HG03575 (cell line): ENCODE measurements around the gene ATF6.
A peak's percentile ranks its signal among the peaks of the same experiment; 100 is the strongest.

Experiments used
- ATAC-seq: cut with Tn5 transposase; IDR thresholded peaks from one replicate; pipeline ENCODE4 v1.9.1; 2021; ENCODE audit not compliant: unreplicated experiment, insufficient number of reproducible peaks, low FRiP score; ENCODE audit errors: extremely low read depth

Gene ATF6

DNA sequence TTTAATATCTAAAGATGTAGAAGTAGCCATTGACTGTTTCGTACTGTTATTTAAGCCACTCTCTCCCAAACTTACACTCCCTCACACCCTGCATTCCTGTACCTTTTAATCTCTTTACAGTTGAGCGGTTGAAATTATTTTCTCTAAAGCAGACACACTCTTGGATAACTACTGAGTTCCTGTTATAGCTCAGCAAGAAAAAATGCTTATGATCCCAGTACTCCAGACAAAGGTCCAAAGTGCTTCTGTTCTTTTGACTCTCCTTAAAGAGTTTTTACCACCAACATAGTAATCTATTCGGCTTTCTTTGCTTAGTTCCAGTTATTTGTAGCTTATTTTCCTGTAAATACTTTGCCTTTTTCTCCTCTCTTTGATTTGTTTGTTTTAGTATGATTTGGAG lies 100.1 kb downstream of the ATF6 start:
- no peak for ATAC-seq

DNA sequence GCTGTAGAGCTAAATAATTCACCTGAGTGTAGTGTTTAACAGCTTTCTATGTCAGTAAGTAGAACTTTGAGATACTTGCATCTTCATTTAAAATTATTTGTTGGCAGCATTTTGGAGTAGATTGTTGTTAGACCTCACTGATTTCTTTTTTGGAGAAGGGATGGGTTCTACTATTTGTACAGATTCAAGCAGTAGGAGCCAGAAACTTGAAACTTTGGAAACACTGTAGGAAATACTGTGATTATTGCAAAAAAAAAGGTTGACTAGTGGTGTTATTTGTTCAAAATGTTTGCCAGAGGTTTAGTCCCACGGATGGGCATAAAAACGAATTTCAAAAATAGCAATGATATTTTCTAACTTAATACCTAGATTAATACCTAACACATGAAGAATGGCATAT lies 102.7 kb downstream of the ATF6 start:
- no peak for ATAC-seq

DNA sequence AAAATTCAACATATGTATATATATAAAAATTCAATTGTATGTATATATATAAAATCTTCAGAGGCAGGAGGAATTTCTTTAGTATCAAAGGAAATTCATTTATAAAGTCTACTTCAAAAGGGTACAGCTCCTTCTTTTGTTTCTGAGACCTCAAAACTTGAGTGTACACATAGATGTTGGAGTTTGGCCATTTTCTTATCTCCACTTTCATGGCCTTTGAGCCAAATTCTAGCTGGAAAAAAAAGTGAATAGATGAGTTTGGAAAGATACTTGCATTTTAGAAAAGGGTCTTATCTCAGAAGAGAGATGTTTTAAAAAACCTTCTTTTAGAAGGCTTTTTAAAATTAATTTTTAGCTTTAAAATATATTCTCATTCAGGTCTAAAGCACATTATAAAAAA lies 103.2 kb downstream of the ATF6 start:
- no peak for ATAC-seq

DNA sequence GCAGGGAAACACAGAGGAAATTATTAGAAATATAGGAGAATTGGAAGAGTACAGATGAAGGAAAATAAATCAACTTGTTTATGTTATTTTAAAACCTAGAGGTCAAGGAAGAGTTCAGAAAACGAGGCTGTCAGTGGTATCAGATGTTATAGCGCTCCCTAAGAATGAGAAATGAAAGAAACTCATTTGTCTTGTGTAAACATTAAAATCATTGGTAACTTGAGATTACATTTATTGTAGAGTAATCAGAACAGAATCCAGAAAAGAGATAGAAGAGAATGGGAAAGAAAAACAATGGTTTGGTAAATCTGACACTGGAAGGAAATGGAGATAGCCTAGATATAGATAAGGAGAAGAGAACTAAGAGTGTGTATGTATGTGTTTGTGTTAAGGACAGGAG lies 106.4 kb downstream of the ATF6 start:
- no peak for ATAC-seq

DNA sequence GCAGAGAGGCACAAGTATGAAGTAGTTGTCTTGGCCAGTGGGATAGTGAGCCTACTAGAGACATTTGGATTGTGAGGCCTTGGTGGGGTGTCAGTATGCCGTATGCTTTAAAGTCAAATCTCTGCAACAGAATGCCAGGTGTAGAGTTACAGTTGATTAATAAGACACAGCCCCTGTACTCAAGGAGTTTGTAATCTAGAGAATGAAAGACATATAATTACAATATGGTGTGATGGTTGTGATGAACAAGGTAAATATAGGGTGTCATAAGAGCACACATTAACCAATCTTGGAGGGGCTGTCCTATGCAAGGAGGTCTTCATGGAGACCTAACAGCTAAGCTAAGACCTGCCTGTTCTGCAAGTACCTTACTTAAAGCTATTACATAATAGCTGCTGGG lies 113.1 kb downstream of the ATF6 start:
- ATAC-seq: no peak

DNA sequence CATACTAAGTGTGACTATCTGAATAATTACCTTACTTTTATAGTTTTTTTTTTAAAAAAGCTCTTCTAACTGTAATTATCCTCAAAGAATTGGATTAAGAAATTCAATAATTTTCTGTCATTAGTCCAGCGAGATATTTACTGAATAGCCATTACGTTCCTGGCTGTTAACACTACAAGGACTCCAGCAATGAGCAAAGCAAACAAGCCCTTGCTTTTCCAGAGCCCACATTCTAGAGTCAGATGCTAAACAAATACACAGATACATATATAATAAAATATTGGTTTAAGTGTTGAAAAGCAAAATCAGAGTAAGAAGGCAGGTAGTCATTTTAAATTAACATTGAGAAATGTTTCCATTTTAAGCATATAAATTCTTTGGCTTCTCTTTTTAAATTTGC lies 118.4 kb downstream of the ATF6 start:
- no peak for ATAC-seq

DNA sequence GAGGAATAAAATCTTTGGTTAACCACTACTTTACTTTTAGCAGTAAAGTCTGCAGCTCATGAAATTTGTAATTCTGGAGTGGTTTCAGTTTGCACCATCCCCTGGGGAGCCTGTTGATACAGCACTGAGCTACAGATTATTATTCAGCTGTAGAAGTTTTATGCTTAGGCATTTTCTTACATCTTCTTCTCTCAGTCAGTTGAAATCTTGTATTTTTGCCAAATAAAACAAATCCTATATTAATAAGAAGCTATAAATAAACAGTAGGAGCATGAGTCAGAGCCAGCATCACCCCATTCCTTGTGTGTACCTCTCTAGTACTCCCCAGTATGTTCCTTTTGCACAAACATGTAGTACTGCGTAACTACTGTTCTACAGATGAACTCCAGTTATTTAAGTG lies 118.9 kb downstream of the ATF6 start:
- no peak for ATAC-seq

DNA sequence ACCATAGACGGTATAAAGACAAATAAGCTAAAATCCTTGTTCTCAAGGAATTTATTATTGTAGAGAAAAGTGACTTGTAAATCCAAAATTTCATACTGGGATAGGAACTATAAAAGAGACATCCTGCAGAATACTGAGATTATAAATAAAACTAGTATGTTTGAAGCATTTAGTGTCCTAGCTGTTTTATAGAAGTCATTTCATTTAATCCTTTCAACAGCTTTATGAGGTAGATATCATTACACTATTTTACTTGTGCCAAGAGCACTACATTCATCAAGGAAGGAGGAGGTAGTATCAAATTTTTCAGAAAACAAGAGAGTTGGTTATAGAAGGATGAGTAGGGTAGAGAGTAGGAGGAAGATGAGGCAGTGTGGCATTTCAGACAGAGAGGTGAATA lies 119.6 kb downstream of the ATF6 start:
- ATAC-seq: no peak

DNA sequence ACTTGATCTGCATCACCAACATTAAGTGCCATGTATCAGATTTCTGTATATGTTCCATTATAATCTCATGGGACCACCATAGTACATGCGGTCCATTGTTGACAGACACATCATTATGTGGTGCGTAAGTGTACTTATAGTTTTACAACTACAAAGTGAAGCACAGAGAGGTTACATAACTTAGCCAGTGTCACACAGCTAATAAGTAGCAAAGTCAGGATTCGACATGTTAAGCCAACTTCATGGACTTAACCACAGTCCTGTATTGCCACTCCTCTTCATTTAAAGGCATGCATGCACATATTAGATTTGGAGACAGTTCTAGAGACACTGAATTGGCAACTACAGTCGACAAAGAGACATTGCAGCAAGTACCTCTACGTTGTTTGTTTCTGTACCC lies 120.5 kb downstream of the ATF6 start:
- no peak for ATAC-seq

DNA sequence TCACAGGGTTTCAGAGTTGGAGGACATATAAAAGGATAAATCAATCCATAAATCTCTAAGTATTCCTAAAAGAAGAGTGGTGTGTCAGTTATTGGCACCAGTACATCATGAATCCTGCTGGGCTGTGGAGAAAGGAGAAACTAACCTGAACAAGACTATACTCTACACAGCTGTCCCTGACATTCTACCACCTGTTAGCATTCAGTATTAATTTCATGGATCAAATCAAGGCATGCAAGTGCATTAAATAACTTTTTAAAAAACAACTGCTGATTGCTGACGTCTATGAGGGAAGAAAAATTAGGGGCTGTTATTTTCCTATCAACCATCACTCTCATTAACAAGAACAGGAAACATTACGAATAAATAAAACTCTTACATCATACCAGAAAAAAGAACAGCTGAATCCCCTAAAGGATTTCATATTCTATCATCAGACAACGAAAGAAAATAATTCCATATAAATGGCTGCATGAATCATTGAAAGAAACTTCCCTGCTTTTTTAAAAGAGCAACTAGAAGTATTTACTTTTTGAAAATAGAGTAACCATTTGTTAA lies 121.7 kb downstream of the ATF6 start:
- ATAC-seq: no peak

DNA sequence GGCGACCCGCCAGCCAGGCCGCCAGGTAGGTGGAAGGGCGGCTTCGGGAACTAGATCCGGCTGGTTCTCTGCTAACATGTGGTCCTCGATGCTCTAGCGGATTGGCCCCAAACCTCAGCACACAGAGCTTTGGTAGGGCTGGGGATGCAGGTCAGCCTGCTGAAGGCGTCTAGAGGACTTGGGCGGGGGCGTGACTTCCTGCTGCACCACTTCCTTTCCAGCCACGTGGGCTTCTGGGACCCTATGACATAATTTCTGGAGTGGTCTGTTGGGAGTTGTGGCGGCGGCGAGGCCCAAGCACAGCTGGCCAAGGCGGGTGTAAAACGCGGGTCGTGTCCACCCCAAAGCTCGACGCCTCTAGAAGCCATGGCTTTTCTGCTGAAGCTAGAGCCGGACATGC lies 124.5 kb downstream of the ATF6 start:
- ATAC-seq: no peak

DNA sequence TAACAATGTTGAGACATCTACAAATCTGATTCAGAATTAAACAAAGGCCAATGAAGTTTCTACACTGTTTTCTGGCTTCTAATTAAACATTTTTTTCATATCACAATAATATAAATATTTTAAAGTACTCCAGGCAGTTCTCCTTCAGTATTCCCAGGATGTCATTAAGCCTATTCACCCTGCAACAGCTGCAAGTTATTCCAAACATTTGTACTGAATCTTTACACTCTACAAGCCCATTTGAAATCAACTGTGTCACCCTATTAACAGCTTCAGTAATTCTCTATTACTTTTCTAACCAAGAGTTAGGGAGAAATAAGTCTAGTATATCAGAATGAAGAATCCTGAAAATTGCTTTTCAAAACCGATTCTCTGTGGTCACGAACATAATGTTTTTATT lies 133.0 kb downstream of the ATF6 start:
- no peak for ATAC-seq

DNA sequence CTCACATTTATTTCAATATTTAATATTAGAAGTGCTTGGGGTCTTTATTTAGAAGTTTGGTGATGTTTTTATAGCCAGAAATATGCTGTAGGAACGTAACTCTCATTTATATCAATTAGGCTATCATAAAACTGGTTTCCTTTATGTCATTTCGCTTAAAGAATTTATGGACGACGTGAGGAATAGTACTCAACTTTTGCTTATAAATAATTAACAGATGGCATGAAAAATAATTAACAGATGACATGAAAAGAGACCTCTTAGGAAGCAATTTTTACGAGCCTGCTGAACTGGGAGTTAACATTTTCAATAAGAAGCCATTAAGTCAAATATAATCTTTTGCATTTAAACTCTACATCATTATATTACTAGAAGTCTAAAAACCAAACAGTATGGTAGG lies 134.0 kb downstream of the ATF6 start:
- no peak for ATAC-seq

DNA sequence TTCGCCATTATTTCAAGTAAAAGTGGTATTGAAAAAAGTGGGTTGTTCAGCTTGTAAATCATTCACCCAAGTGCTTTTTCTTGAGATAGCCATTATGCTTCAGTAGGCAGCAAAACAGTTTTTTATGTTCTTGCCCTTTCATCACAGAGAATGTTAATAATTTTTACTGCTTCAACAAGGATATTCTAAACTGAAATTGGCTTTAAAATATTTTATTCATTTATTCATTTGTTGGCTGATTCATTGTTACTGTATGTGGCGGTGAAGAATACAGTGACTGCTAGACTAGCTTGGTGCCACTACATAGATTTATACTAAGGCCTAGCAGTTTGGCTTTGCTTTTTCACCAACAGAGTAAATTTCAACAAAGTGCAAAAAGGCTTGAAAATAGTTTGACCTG lies 136.1 kb downstream of the ATF6 start:
- ATAC-seq: no peak

DNA sequence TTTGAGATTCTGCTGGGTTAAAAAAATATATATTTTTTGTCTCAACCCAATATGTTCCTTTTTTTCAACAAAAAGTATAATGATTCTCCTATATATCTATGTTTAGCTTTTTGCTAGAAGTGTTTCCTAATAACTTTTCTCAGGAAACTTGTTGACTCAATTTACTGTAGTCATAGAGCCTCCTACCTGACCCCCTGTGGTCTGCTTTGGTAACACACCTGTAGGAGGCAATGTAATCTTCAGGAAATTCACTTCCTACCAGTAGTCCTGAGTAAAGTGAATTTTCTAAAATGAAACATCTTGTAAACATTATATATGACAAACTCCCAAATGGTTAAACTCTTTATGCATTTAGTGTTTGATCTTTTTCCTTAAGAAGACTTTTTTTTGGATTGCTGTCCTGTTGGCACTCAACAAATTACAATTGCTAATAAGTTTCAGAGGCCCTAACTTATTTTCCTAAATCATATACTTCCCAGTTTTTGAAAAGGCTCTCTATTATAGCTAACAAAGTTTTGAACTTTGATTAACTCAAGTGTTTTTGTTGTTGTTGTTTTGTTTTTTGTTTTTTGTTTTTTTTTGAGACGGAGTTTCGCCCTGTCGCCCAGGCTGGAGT lies 139.3 kb downstream of the ATF6 start:
- ATAC-seq: no peak

DNA sequence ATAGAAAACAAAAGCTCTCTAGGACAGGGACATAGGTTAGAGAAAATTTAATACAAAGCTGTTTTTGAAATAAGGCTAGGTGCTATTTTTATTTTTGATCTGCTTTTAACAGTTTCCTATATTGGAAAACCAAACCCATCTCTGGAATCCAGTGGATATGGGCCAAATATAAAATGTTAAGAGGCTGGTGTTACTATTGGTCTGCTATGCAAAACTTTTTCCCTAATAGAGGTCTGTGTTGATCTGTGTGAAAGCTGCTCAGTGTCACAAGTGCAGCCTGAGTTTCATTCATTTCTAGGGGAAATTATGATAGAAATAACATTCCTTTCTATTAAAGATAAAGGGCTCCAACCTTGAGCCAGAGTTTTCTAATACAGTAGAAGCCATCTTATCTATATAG lies 141.1 kb downstream of the ATF6 start:
- ATAC-seq: no peak

DNA sequence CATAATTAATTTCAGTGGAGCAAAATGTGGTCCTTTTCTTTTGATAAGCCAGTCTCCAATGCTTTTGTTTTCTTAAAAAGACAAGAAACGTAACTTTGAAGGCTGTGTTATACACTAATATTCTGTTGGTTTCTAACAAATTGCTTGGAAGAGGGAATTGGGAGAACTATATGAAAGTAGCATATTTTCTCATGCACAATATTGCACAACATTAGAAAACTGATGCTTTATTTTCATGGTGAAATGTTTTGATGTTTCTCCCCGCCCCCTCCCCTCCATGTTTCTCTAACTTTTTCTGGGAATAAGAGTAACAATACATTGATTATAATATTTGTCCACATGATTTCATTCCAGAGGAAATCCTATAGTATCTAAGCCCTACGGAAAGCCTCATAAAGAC lies 142.1 kb downstream of the ATF6 start:
- ATAC-seq: no peak

DNA sequence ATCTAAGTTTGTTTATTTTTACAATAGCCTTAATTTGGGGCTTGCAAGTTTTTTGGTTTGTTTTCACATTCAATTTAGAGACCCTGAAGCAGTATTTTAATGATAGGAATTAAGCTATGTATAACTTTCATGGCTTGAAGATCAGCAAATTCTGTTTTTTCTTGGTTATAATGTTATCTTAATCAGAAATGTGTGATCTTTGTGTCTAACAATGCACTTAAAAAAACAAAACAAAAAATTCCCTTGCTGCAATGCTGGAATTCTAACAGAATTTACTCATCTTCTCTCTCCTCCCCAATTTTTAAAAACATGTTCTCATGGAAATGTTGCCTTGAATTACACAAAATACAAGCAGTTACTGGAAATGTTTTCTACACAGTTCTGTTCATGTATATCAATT lies 144.5 kb downstream of the ATF6 start:
- ATAC-seq: no peak

DNA sequence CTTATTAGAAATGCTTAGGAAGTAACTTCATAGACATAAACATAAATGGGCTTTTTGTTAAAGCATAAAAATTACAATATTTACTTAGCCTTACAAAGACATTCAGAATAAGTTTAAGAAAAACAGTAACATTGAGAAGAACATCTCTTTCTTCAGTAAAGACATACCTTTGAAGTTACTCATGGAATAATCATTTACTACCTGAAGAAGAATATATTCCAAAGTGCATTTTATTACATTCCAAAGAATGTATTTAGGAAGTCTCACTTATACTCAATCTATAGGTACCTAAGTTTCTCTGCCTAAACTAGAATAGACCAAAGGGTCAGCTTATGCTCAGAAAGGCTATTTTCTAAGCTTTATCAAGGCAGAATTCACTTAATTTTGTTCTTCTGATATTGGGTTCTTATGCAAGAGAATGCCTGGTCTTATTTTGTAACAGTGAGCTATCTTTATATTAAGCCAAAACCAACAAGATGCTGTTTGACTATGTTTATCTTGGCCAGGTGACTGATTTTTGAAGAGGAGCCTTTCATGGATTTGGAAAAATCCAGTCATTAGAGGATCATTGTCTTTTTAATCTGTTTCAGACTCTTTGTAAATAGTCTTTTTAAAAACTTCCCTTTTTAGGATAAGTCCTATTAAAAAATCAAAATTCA lies 147.5 kb downstream of the ATF6 start:
- no peak for ATAC-seq

DNA sequence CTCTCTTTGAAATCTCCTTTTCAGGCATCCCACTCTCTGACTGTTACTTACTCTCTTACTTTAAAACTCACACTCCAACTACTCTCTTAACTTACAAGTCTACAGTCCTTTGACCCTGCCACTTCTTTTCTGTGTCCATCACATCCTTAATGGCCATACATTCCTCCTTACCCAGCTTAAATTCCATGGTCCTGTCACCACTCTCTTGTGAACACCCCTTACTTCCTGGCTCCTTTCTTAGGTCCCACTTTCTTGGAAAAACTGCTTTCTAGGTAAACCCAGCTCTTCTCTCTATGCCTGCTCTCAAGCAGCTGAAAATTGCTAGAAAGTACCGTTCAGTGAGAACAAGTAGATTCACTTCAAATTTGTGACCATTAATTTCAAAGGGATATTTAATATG lies 148.5 kb downstream of the ATF6 start:
- no peak for ATAC-seq

DNA sequence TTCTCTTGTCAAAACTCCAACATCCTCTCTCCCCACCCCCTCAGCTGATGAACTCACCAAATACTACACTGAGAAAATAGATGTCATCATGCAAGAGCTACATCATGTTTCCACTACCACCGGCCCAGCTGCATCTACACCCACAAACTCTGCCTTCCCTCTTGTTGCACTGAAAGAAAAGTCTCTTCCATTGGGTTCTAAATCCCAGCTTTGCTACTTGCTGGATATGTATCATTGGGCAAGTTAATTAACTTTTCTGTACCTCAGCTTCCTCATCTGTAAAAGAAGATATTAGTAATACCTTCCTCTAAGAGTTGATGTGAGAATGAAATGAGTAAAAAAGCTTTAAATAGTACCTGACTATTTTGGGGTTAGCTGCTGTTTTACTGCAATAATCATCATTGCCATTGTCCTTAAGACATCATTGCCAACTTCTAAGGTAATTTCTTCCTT lies 149.0 kb downstream of the ATF6 start:
- peak; percentile 73 for ATAC-seq
